HCT116 (cell line): Measurements from ENCODE around the gene MUC6. TPM values are rescaled to one million over a fixed set of nuclear protein-coding genes. Genes with fewer than 3 reads are reported as not detected.

Experiments used
- ATAC-seq: fragments of 200-7000 bp; cut with Tn5 transposase; 2 replicates; pipeline ENCODE4 v1.9.1; 2020; ENCODE audit warnings: mild to moderate bottlenecking, moderate library complexity
- BruUV-seq: library from RNA; stranded (reverse); fragments of 400-500 nt; replicated peaks from 2 replicates; lab custom pipeline; 2021; lab: Mats Ljungman, UMichigan
- CTCF ChIA-PET: fragments of 300-600 bp; sonication (Branson Sonifier 250); formaldehyde crosslinking; loops from one replicate; lab custom pipeline; 2021; ENCODE audit warnings: antibody characterized with exemption; lab: Charles Lee
- POLR2A ChIA-PET: fragments of 300-600, 350-600 bp; sonication (Branson Sonifier 250); formaldehyde crosslinking; loops from one replicate; lab custom pipeline; 2021; ENCODE audit warnings: antibody characterized with exemption; lab: Charles Lee
- RAD21 ChIA-PET, 2 experiments: fragments of 300-600 bp; sonication (Branson Sonifier 250); formaldehyde crosslinking; loops; one replicate each; lab custom pipeline; 2023; ENCODE audit warnings: low total read pairs in 2 of 2; ENCODE audit not compliant: uncharacterized antibody in 2 of 2, unreplicated experiment in 2 of 2, low non-redundant PET in 1 of 2; lab: Charles Lee
- DNase-seq: peaks from one replicate; pipeline ENCODE4 v3.0.0-alpha.2; 2010; ENCODE audit warnings: low read depth, low spot score
- H2AFZ ChIP-seq: fragments of 200-600 bp; shearing (Covaris generic), sonication (generic); 2 replicates; pipeline ENCODE4 v1.6.1; 2017; ENCODE audit warnings: low read depth, mixed run types, mixed read lengths, antibody characterized with exemption, low read length; ENCODE audit not compliant: poor library complexity, severe bottlenecking
- H3K27ac ChIP-seq: 2 replicates; pipeline ENCODE4 v1.5.1; 2012; ENCODE audit warnings: low read depth, low read length
- H3K27me3 ChIP-seq: fragments of 200-600 bp; sonication (generic); 2 replicates; pipeline ENCODE4 v1.6.1; 2016; ENCODE audit warnings: mixed run types, low read length, mixed read lengths; ENCODE audit not compliant: insufficient read depth
- H3K36me3 ChIP-seq, 2 experiments: fragments of 200-500 bp in 1 of 2; fragments of 200-600 bp in 1 of 2; sonication (Bioruptor generic) in 1 of 2; sonication (generic) in 1 of 2; 2 replicates each; pipeline versions ENCODE4 v1.5.1 to v1.6.1; 2014 to 2016; ENCODE audit warnings: low read length in 2 of 2, inconsistent platforms in 1 of 2, mixed read lengths in 1 of 2, mixed run types in 1 of 2; ENCODE audit not compliant: insufficient read depth in 2 of 2, control insufficient read depth in 1 of 2
- H3K4me1 ChIP-seq, 2 experiments: fragments of 200-600 bp in 1 of 2; sonication (generic) in 1 of 2; 2 replicates each; pipeline versions ENCODE4 v1.5.1 to v1.6.1; 2012 to 2017; ENCODE audit warnings: low read length in 2 of 2, inconsistent platforms in 1 of 2, mild to moderate bottlenecking in 1 of 2, mixed read lengths in 1 of 2, mixed run types in 1 of 2, moderate library complexity in 1 of 2; ENCODE audit not compliant: insufficient read depth in 2 of 2, control insufficient read depth in 1 of 2
- H3K4me2 ChIP-seq: fragments of 200-600 bp; sonication (generic); 2 replicates; pipeline ENCODE4 v1.6.1; 2017; ENCODE audit warnings: mixed run types, low read length, mixed read lengths
- H3K4me3 ChIP-seq, 2 experiments: fragments of 200-600 bp in 1 of 2; sonication (generic) in 1 of 2; replicated peaks in 1 of 2; 2 replicates each; pipeline ENCODE4 v1.5.1; 2011 to 2016; ENCODE audit warnings: low read length in 2 of 2, control low read depth in 1 of 2, low read depth in 1 of 2, mild to moderate bottlenecking in 1 of 2, mixed read lengths in 1 of 2, mixed run types in 1 of 2
- H3K79me2 ChIP-seq: fragments of 200-600 bp; sonication (generic); 2 replicates; pipeline ENCODE4 v1.6.1; 2017; ENCODE audit warnings: mild to moderate bottlenecking, mixed run types, low read length, moderate library complexity, mixed read lengths; ENCODE audit not compliant: insufficient read depth
- H3K9ac ChIP-seq: fragments of 200-600 bp; sonication (generic); 2 replicates; pipeline ENCODE4 v1.6.1; 2016; ENCODE audit warnings: low read length, mixed read lengths
- H3K9me2 ChIP-seq: fragments of 200-600 bp; sonication (generic), shearing (Covaris generic); 2 replicates; pipeline ENCODE4 v1.6.1; 2017; ENCODE audit warnings: mixed run types, mild to moderate bottlenecking, moderate library complexity; ENCODE audit not compliant: insufficient read depth
- H3K9me3 ChIP-seq, 2 experiments: fragments of 200-500 bp in 1 of 2; fragments of 200-600 bp in 1 of 2; sonication (Bioruptor generic) in 1 of 2; sonication (generic) in 1 of 2; 2 replicates each; pipeline ENCODE4 v1.6.1; 2014 to 2017; ENCODE audit warnings: low read length in 2 of 2, mixed read lengths in 2 of 2, inconsistent platforms in 1 of 2, low read depth in 1 of 2, mild to moderate bottlenecking in 1 of 2, mixed run types in 1 of 2, moderate library complexity in 1 of 2; ENCODE audit not compliant: control insufficient read depth in 1 of 2, insufficient read depth in 1 of 2
- H4K20me1 ChIP-seq: fragments of 200-600 bp; sonication (generic), shearing (Covaris generic); 2 replicates; pipeline ENCODE4 v1.6.1; 2017; ENCODE audit warnings: mixed run types, mild to moderate bottlenecking, moderate library complexity; ENCODE audit not compliant: insufficient read depth
- CEBPB ChIP-seq: IDR thresholded peaks from 2 replicates; pipeline ENCODE4 v1.6.1; 2012; ENCODE audit warnings: low read depth
- EZH2phosphoT487 ChIP-seq: fragments of 200-600 bp; IDR thresholded peaks from 2 replicates; pipeline ENCODE4 v1.6.1; 2018; ENCODE audit warnings: antibody characterized with exemption, borderline replicate concordance
- FOSL1 ChIP-seq: IDR thresholded peaks from 2 replicates; pipeline ENCODE4 v1.6.1; 2012; ENCODE audit warnings: low read depth
- JUND ChIP-seq: IDR thresholded peaks from 2 replicates; pipeline ENCODE4 v1.6.1; 2012
- POLR2A ChIP-seq: IDR thresholded peaks from 2 replicates; pipeline ENCODE4 v1.7.0; 2011; ENCODE audit warnings: borderline replicate concordance; ENCODE audit not compliant: insufficient read depth, insufficient read length; ENCODE audit errors: extremely low read depth
- POLR2AphosphoS5 ChIP-seq: IDR thresholded peaks from 2 replicates; pipeline ENCODE4 v1.6.1; 2011; ENCODE audit warnings: mild to moderate bottlenecking, low read depth, low read length, moderate library complexity
- RAD21 ChIP-seq: IDR thresholded peaks from 2 replicates; pipeline ENCODE4 v1.6.1; 2012; ENCODE audit warnings: low read depth, mild to moderate bottlenecking
- SP1 ChIP-seq: IDR thresholded peaks from 2 replicates; pipeline ENCODE4 v1.6.1; 2012; ENCODE audit warnings: low read depth
- TCF7L2 ChIP-seq: IDR thresholded peaks from 2 replicates; pipeline ENCODE4 v1.7.0; 2011; ENCODE audit warnings: borderline replicate concordance, inconsistent platforms; ENCODE audit not compliant: insufficient read depth, insufficient read length; ENCODE audit errors: extremely low read depth
- YY1 ChIP-seq: IDR thresholded peaks from 2 replicates; pipeline ENCODE4 v1.6.1; 2011; ENCODE audit warnings: low read length, low read depth, moderate library complexity, mild to moderate bottlenecking; ENCODE audit not compliant: insufficient replicate concordance; ENCODE audit errors: extremely low read depth
- ZFX ChIP-seq: fragments of 450-650 bp; IDR thresholded peaks from 2 replicates; pipeline ENCODE4 v1.6.1; 2017
- ZNF274 ChIP-seq: fragments of 200-500 bp; sonication (Bioruptor generic); IDR thresholded peaks from 2 replicates; pipeline ENCODE4 v1.6.1; 2014; ENCODE audit warnings: mild to moderate bottlenecking, low read depth, low read length, inconsistent platforms
- intact Hi-C: fragments of 100-400 bp; cut with micrococcal nuclease; formaldehyde crosslinking; loops from 2 replicates; pipeline ENCODE4 v1.10.0; 2022
- total RNA-seq: library from RNA; stranded (reverse); gene quantifications from one replicate; pipeline ENCODE4 v1.2.1, GENCODE V29; 2021; ENCODE audit not compliant: unreplicated experiment
- TF ChIP-seq, protein P1 (sequence below): IDR thresholded peaks from 2 replicates; pipeline ENCODE4 v1.6.1; 2012
- TF ChIP-seq, protein P2 (sequence below), 3 experiments: fragments of 200-600 bp in 1 of 3; sonication (generic) in 1 of 3; IDR thresholded peaks in 2 of 3; conservative IDR thresholded peaks in 1 of 3; 2 replicates each; pipeline ENCODE4 v1.5.1; 2012 to 2017; ENCODE audit warnings: low read depth in 2 of 3, low read length in 2 of 3, antibody characterized with exemption in 1 of 3, borderline replicate concordance in 1 of 3, control low read depth in 1 of 3, mild to moderate bottlenecking in 1 of 3, mixed read lengths in 1 of 3, mixed run types in 1 of 3, moderate library complexity in 1 of 3; ENCODE audit not compliant: insufficient read depth in 1 of 3
- TF ChIP-seq, protein P3 (sequence below): IDR thresholded peaks from 2 replicates; pipeline ENCODE4 v1.6.1; 2012; ENCODE audit warnings: low read depth

Gene MUC6
- total RNA-seq, 1 experiment from 2014 or later = 0.02 TPM

DNA sequence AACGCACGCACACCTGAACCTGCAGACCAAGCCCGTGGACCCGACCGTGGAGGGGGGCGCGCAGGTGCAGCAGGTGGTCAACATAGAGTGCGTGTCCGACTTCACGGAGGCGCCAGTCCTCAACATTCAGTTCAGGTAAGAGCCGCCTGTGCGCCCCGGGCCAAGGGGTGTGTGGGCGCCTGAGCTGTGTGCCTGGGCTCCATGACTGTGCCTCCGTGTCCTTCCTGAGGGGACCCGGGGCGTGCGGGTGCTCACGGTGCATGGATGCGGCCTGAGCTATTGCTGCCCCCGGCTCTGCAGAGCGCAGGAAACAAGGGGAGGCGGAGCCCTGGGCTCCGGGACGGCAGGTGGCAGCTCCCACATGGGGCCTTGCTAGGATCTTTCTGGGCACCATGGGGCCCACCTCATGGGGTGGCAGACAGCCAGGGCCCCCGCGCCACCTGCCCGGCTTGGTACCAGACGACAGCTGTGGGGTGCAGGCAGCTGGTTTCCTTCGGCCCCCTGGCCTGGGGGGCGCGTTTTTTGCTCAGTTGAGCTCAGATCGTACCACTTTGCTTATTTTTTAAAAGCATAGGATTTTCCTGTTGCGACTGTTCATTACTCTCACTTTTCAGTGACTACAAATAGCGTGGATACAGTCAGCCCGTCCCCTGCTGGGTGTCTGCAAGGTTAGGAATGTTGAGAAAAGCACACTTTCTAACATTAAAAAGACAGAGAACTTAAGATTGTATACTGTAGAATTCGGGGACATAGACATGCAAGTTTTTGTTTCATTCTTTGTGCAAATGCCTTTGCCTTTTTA, 28.3 kb downstream of the MUC6 start:
- H3K36me3 ChIP-seq = peaks cover 12 to 17% of the 10 kb centered on the region in 2 experiments; a peak in 3 of 4 replicates
- RAD21 ChIA-PET = no interaction called here
- CTCF ChIA-PET = no interaction called here

DNA sequence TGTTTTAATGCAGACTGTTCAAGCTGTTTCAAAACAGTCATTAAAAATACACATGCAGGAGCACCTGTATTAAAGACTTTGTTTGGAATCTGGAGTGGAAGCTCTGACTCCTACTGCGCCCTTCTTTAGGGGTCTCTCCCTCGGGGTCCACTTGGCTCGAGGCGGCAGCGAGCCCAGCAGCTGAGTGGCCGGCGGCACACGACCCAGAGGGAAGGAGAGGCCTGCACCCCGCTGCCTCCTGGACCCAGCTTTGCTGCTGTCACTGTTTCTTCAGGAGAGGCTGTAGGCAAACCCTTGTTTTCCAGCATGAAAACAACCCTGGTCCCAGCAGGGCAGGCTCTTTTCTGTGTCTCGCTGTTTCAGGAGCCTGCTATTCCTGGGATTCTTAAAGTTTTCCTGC, 29.2 kb downstream of the MUC6 start:
- H3K4me1 ChIP-seq = no peaks in the 10 kb centered on the region
- peaks cover 12 to 17% of the 10 kb centered on the region in 2 experiments; a peak in 3 of 4 replicates for H3K36me3 ChIP-seq
- H3K9me3 ChIP-seq = no peaks in the 10 kb centered on the region
- DNase-seq (no peak), ATAC-seq (no peak)
- intact Hi-C loops = no loop called here
- CTCF ChIA-PET = no interaction called here
- POLR2A ChIA-PET = no interaction called here
- no peaks in the 10 kb centered on the region for H3K9me2 ChIP-seq
- H3K79me2 ChIP-seq = no peaks in the 10 kb centered on the region
- RAD21 ChIA-PET = no interaction called here
- no peak overlapping the region for H2AFZ ChIP-seq
- no TSS peak for BruUV-seq
- H3K4me2 ChIP-seq = no peak overlapping the region
- H3K27ac ChIP-seq = no peak overlapping the region
- H3K4me3 ChIP-seq = no peak overlapping the region
- H3K27me3 ChIP-seq = no peaks in the 10 kb centered on the region
- H4K20me1 ChIP-seq = no peaks in the 10 kb centered on the region
- H3K9ac ChIP-seq = no peak overlapping the region
- TF ChIP-seq, protein P1, sequence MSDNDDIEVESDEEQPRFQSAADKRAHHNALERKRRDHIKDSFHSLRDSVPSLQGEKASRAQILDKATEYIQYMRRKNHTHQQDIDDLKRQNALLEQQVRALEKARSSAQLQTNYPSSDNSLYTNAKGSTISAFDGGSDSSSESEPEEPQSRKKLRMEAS = no peak
- no peak for TF ChIP-seq POLR2A
- TF ChIP-seq CEBPB = no peak
- no peak for TF ChIP-seq EZH2phosphoT487
- no peak for TF ChIP-seq FOSL1
- TF ChIP-seq, protein P2, sequence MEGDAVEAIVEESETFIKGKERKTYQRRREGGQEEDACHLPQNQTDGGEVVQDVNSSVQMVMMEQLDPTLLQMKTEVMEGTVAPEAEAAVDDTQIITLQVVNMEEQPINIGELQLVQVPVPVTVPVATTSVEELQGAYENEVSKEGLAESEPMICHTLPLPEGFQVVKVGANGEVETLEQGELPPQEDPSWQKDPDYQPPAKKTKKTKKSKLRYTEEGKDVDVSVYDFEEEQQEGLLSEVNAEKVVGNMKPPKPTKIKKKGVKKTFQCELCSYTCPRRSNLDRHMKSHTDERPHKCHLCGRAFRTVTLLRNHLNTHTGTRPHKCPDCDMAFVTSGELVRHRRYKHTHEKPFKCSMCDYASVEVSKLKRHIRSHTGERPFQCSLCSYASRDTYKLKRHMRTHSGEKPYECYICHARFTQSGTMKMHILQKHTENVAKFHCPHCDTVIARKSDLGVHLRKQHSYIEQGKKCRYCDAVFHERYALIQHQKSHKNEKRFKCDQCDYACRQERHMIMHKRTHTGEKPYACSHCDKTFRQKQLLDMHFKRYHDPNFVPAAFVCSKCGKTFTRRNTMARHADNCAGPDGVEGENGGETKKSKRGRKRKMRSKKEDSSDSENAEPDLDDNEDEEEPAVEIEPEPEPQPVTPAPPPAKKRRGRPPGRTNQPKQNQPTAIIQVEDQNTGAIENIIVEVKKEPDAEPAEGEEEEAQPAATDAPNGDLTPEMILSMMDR (IDR thresholded peaks at IDR 0.05 in 2 of 3, conservative IDR thresholded peaks at IDR 0.05 in 1 of 3; ENCODE audit: borderline replicate concordance in 1 of 3, insufficient read depth in 1 of 3, low read depth in 2 of 3, low read length in 2 of 3) = no peak
- no peak for TF ChIP-seq JUND
- no peak for TF ChIP-seq ZNF274
- TF ChIP-seq POLR2AphosphoS5 = no peak
- TF ChIP-seq, protein P3, sequence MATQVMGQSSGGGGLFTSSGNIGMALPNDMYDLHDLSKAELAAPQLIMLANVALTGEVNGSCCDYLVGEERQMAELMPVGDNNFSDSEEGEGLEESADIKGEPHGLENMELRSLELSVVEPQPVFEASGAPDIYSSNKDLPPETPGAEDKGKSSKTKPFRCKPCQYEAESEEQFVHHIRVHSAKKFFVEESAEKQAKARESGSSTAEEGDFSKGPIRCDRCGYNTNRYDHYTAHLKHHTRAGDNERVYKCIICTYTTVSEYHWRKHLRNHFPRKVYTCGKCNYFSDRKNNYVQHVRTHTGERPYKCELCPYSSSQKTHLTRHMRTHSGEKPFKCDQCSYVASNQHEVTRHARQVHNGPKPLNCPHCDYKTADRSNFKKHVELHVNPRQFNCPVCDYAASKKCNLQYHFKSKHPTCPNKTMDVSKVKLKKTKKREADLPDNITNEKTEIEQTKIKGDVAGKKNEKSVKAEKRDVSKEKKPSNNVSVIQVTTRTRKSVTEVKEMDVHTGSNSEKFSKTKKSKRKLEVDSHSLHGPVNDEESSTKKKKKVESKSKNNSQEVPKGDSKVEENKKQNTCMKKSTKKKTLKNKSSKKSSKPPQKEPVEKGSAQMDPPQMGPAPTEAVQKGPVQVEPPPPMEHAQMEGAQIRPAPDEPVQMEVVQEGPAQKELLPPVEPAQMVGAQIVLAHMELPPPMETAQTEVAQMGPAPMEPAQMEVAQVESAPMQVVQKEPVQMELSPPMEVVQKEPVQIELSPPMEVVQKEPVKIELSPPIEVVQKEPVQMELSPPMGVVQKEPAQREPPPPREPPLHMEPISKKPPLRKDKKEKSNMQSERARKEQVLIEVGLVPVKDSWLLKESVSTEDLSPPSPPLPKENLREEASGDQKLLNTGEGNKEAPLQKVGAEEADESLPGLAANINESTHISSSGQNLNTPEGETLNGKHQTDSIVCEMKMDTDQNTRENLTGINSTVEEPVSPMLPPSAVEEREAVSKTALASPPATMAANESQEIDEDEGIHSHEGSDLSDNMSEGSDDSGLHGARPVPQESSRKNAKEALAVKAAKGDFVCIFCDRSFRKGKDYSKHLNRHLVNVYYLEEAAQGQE = no peak
- no peak for TF ChIP-seq YY1
- TF ChIP-seq TCF7L2 = no peak
- TF ChIP-seq ZFX = no peak

More for the DNA sequence above, 28.3 kb downstream of the MUC6 start:
- Histone ChIP-seq H3K79me2 (no peaks in the 10 kb centered on the region), H4K20me1 (no peaks in the 10 kb centered on the region), H3K27ac (no peak overlapping the region), H2AFZ (no peak overlapping the region), H3K4me3 (no peak overlapping the region), H3K27me3 (no peaks in the 10 kb centered on the region), H3K9me2 (no peaks in the 10 kb centered on the region), H3K9me3 (no peaks in the 10 kb centered on the region), H3K4me1 (no peaks in the 10 kb centered on the region), H3K9ac (no peak overlapping the region), H3K4me2 (no peak overlapping the region)
- DNase-seq (no peak), ATAC-seq (no peak)
- POLR2A ChIA-PET = no interaction called here
- intact Hi-C loops = no loop called here
- BruUV-seq = no TSS peak
- TF ChIP-seq RAD21 = no peak
- TF ChIP-seq SP1 = no peak
- TF ChIP-seq POLR2AphosphoS5 = no peak
- no peak for TF ChIP-seq JUND
- TF ChIP-seq CEBPB = no peak
